NB4 (cell line): Measurements from ENCODE around the gene SUGP2.

Source experiments
- DNase-seq: peaks from one replicate; pipeline ENCODE4 v3.0.0; 2010; ENCODE audit warnings: low read depth
- H3K4me3 ChIP-seq: one replicate; pipeline ENCODE4 v1.5.1; 2011; ENCODE audit warnings: mild to moderate bottlenecking, low read depth, low read length, moderate library complexity
- MYC ChIP-seq: IDR thresholded peaks from 2 replicates; pipeline ENCODE4 v1.6.1; 2011; ENCODE audit warnings: low read depth, low read length
- POLR2A ChIP-seq: IDR thresholded peaks from 2 replicates; pipeline ENCODE4 v1.6.1; 2011; ENCODE audit warnings: mild to moderate bottlenecking; ENCODE audit not compliant: insufficient read length; ENCODE audit errors: extremely low read depth
- TF ChIP-seq, protein P1 (sequence below): IDR thresholded peaks from one replicate; pipeline ENCODE4 v1.5.1; 2012; ENCODE audit warnings: low read depth, low read length
- TF ChIP-seq, protein P2 (sequence below): IDR thresholded peaks from 2 replicates; pipeline ENCODE4 v1.6.1; 2011; ENCODE audit warnings: low read depth, low read length

Gene SUGP2

DNA sequence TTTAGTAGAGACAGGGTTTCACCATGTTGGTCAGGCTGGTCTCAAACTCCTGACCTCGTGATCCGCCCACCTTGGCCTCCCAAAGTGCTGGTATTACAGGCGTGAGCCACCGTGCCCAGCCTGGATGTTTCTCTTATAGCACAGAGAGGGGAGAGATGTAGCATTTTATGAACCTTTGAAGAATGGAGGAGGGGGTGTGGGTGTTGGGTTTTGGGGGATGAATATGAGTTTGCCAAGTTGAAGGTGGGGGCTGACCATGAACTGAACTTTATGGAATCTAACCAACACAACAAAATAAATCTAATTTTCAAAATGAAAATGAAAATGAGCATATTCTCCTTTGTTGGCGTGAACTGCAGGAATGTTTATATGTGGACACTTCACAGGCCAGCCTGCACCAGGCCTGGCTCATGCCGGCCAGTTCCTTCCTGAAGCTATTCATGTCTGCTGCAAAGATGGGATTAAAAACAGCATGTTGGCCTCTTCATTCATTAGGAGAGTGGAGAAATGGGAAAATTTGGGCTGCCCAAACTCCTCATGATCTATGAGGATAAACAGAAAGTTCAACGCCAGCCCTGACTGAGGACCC, 52.8 kb downstream of the SUGP2 start:
- TF ChIP-seq, protein P1, sequence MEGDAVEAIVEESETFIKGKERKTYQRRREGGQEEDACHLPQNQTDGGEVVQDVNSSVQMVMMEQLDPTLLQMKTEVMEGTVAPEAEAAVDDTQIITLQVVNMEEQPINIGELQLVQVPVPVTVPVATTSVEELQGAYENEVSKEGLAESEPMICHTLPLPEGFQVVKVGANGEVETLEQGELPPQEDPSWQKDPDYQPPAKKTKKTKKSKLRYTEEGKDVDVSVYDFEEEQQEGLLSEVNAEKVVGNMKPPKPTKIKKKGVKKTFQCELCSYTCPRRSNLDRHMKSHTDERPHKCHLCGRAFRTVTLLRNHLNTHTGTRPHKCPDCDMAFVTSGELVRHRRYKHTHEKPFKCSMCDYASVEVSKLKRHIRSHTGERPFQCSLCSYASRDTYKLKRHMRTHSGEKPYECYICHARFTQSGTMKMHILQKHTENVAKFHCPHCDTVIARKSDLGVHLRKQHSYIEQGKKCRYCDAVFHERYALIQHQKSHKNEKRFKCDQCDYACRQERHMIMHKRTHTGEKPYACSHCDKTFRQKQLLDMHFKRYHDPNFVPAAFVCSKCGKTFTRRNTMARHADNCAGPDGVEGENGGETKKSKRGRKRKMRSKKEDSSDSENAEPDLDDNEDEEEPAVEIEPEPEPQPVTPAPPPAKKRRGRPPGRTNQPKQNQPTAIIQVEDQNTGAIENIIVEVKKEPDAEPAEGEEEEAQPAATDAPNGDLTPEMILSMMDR: no peak
- TF ChIP-seq POLR2A (no peak), MYC (no peak)
- TF ChIP-seq, protein P2, sequence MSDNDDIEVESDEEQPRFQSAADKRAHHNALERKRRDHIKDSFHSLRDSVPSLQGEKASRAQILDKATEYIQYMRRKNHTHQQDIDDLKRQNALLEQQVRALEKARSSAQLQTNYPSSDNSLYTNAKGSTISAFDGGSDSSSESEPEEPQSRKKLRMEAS: no peak
- no peak for DNase-seq
- no peak overlapping the region for H3K4me3 ChIP-seq

DNA sequence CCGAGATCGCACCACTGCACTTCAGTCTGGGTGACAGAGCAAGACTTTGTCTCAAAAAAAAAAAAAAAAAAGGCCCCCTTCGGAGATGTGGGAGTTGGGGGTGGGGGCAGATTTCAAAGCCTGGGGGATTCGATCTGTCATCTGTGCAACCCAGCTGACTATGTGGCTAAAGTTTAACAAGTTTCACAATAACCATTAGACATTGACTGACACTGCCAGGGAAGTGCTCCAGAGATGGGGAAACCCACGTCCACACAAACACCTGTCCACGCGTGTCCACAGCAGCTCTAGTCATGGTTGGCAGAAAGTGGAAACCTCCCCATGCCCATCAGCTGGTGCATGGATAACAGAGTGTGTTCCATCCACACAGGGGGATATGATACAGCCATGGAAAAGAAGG, 54.7 kb downstream of the SUGP2 start:
- no peak overlapping the region for H3K4me3 ChIP-seq
- DNase-seq: peak; percentile 84
- TF ChIP-seq, protein P2: no peak
- TF ChIP-seq MYC: peak; percentile 41; the same call in 1 of the 2 replicates

DNA sequence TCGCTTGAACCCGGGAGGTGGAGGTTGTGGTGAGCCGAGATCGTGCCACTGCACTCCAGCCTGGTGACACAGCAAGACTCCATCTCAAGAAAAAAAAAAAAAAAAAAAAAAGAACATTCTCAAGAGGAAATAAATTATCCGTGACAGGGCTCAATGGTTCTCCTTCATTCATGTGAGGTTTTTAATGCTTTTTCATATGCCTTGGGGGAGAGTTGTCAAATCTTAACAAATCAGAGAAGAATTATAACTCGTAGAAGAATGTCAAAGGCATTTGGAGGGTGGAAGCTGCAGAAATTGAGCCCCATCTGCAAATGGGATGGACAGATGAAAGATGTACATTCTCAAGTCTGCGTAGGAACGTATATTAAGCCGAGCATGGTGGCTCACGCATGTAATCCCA, 57.4 kb downstream of the SUGP2 start:
- TF ChIP-seq MYC: no peak
- TF ChIP-seq POLR2A: no peak
- TF ChIP-seq, protein P1: no peak
- TF ChIP-seq, protein P2: no peak
- DNase-seq: no peak

DNA sequence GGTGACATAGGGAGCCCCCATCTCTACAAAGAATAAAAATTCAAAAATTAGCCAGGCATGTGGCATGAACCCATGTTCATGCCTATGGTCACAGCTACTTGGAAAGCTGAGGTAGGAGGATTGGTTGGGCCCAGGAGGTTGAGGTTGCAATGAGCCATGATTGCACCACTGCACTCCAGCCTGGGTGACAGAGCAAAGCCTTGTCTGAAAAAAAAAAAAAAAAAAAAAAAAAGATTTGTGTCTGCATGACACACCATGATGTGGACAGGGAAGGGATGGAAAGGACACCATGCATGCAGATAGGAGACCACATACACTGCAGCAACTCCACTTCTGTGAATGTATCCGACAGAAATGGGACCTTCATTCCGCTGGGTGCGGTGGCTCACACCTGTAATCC, 58.3 kb downstream of the SUGP2 start:
- TF ChIP-seq, protein P2: no peak
- TF ChIP-seq, protein P1: no peak
- TF ChIP-seq POLR2A: no peak
- TF ChIP-seq MYC: no peak
- H3K4me3 ChIP-seq: no peak overlapping the region
- peak; percentile 79 for DNase-seq

More for the DNA sequence above, 57.4 kb downstream of the SUGP2 start:
- no peak overlapping the region for H3K4me3 ChIP-seq

DNA sequence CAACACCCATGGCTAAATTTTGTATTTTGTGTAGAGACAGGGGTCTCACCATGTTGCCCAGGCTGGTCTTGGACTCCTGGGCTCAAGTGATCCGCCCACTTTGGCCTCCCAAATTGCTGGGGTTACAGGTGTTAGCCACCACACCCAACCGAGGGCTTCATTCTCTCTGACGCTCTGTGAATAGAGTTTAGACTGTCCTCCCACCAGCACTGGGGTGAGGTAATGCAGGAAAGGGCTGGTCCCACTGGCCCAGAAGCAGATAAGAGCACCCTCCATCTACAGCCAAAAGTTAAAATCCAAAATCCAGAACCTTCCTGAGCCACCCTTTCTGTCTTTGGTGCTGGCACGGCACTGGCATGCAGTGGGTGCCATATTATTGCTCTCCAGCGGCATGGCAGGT, 60.5 kb downstream of the SUGP2 start:
- H3K4me3 ChIP-seq: no peak overlapping the region
- DNase-seq: no peak
- no peak for TF ChIP-seq POLR2A
- TF ChIP-seq MYC: no peak
- TF ChIP-seq, protein P2: no peak
- TF ChIP-seq, protein P1: no peak

DNA sequence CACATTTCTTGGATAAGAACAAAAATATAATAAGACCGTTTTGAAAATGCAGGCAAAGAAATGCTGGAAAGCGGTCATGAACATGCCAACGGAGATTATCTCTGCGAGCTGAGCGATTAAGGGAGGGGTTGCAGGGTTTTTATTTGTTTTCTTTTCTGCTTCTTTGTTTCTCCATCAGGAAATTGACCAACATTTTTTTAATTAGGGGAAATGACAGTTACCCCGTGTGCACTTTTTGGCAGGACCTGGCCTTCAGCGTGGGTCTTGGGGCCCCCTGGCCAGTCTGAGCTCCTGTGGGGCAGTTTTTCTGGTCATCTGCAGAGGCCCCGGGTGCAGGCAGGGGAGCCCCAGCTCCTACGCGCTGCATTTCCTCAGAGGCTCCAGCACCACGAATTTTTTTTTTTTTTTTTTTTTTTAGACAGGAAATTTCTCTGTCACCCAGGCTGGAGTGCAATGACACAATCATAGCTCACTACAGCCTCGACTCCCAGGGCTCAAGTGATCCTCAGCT, 61.0 kb downstream of the SUGP2 start:
- no peak overlapping the region for H3K4me3 ChIP-seq
- peak; percentile 98 for DNase-seq
- TF ChIP-seq POLR2A (peak; percentile 3), MYC (peak; percentile 87)
- TF ChIP-seq, protein P2: 0 out of 2 replicates have a peak, but pooled peaks have one; percentile 58
- TF ChIP-seq, protein P1: no peak
